ENCODE results near the gene PLCB2. TPM values are rescaled to one million over a fixed set of nuclear protein-coding genes. Genes with fewer than 3 reads are reported as not detected.
A peak's percentile ranks its signal among the peaks of the same experiment; 100 is the strongest.

The PLCB2 gene
- total RNA-seq, 1 donor = 61.7 TPM

GRCh38 chr15:40290918-40291574 lies 16.7 kb downstream of the PLCB2 start:
- H3K9me3 ChIP-seq (ENCODE audit: low read depth, low read length) = no peaks in the 10 kb centered on the region
- no peak overlapping the region for H3K4me3 ChIP-seq (ENCODE audit: low read length)
- no peaks in the 10 kb centered on the region for H3K4me1 ChIP-seq (ENCODE audit: insufficient read depth, low read length)
- H3K27me3 ChIP-seq (ENCODE audit: insufficient read depth, low read length) = no peaks in the 10 kb centered on the region

GRCh38 chr15:40290545-40290917 lies 17.2 kb downstream of the PLCB2 start:
- peaks cover 4% of the 10 kb centered on the region for H3K4me1 ChIP-seq (ENCODE audit: insufficient read depth, low read length)
- no peaks in the 10 kb centered on the region for H3K9me3 ChIP-seq (ENCODE audit: low read depth, low read length)
- H3K4me3 ChIP-seq (ENCODE audit: low read length) = no peak overlapping the region

GRCh38 chr15:40289140-40289775 lies 18.5 kb downstream of the PLCB2 start:
- no peak overlapping the region for H3K4me3 ChIP-seq (ENCODE audit: low read length)
- peaks cover 9% of the 10 kb centered on the region for H3K4me1 ChIP-seq (ENCODE audit: insufficient read depth, low read length)
- no peaks in the 10 kb centered on the region for H3K9me3 ChIP-seq (ENCODE audit: low read depth, low read length)
- H3K27me3 ChIP-seq (ENCODE audit: insufficient read depth, low read length) = no peaks in the 10 kb centered on the region

More at GRCh38 chr15:40290545-40290917, 17.2 kb downstream of the PLCB2 start:
- no peaks in the 10 kb centered on the region for H3K27me3 ChIP-seq (ENCODE audit: insufficient read depth, low read length)

- H3K9me3 ChIP-seq (ENCODE audit: low read depth, low read length) = no peaks in the 10 kb centered on the region
- H3K27me3 ChIP-seq (ENCODE audit: insufficient read depth, low read length) = peaks cover 7% of the 10 kb centered on the region
- H3K4me1 ChIP-seq (ENCODE audit: insufficient read depth, low read length) = peaks cover 18% of the 10 kb centered on the region
- H3K4me3 ChIP-seq (ENCODE audit: low read length) = no peak overlapping the region
These were observed 19.8 kb downstream of the PLCB2 start for GRCh38 chr15:40287968-40288367.

GRCh38 chr15:40287505-40287904 lies 20.2 kb downstream of the PLCB2 start:
- peaks cover 10% of the 10 kb centered on the region for H3K27me3 ChIP-seq (ENCODE audit: insufficient read depth, low read length)
- no peaks in the 10 kb centered on the region for H3K9me3 ChIP-seq (ENCODE audit: low read depth, low read length)
- peaks cover 22% of the 10 kb centered on the region for H3K4me1 ChIP-seq (ENCODE audit: insufficient read depth, low read length)
- no peak overlapping the region for H3K4me3 ChIP-seq (ENCODE audit: low read length)

- peaks cover 29% of the 10 kb centered on the region for H3K4me1 ChIP-seq (ENCODE audit: insufficient read depth, low read length)
- H3K9me3 ChIP-seq (ENCODE audit: low read depth, low read length) = no peaks in the 10 kb centered on the region
- H3K27me3 ChIP-seq (ENCODE audit: insufficient read depth, low read length) = peaks cover 10% of the 10 kb centered on the region
- H3K4me3 ChIP-seq (ENCODE audit: low read length) = no peak overlapping the region
These were observed 20.9 kb downstream of the PLCB2 start for GRCh38 chr15:40286794-40287193.

GRCh38 chr15:40286061-40286532 lies 21.6 kb downstream of the PLCB2 start:
- H3K9me3 ChIP-seq (ENCODE audit: low read depth, low read length) = no peaks in the 10 kb centered on the region
- H3K4me1 ChIP-seq (ENCODE audit: insufficient read depth, low read length) = peaks cover 34% of the 10 kb centered on the region
- peaks cover 16% of the 10 kb centered on the region for H3K27me3 ChIP-seq (ENCODE audit: insufficient read depth, low read length)
- H3K4me3 ChIP-seq (ENCODE audit: low read length) = no peak overlapping the region

- Histone ChIP-seq H3K27me3 (ENCODE audit: insufficient read depth, low read length) (peaks cover 21% of the 10 kb centered on the region), H3K4me1 (ENCODE audit: insufficient read depth, low read length) (peaks cover 34% of the 10 kb centered on the region), H3K9me3 (ENCODE audit: low read depth, low read length) (no peaks in the 10 kb centered on the region), H3K4me3 (ENCODE audit: low read length) (no peak overlapping the region)
These were observed 22.2 kb downstream of the PLCB2 start for GRCh38 chr15:40285554-40286011.

GRCh38 chr15:40285151-40285550 lies 22.6 kb downstream of the PLCB2 start:
- H3K9me3 ChIP-seq (ENCODE audit: low read depth, low read length) = no peaks in the 10 kb centered on the region
- H3K4me3 ChIP-seq (ENCODE audit: low read length) = no peak overlapping the region
- H3K4me1 ChIP-seq (ENCODE audit: insufficient read depth, low read length) = peaks cover 34% of the 10 kb centered on the region
- H3K27me3 ChIP-seq (ENCODE audit: insufficient read depth, low read length) = peaks cover 25% of the 10 kb centered on the region

GRCh38 chr15:40283615-40284300 lies 24.0 kb downstream of the PLCB2 start:
- H3K4me3 ChIP-seq (ENCODE audit: low read length) = no peak overlapping the region
- H3K27me3 ChIP-seq (ENCODE audit: insufficient read depth, low read length) = peaks cover 31% of the 10 kb centered on the region
- peaks cover 44% of the 10 kb centered on the region for H3K4me1 ChIP-seq (ENCODE audit: insufficient read depth, low read length)
- no peaks in the 10 kb centered on the region for H3K9me3 ChIP-seq (ENCODE audit: low read depth, low read length)

- Histone ChIP-seq H3K4me3 (ENCODE audit: low read length) (peak within 1 kb of the TSS; percentile 40), H3K27me3 (ENCODE audit: insufficient read depth, low read length) (peaks cover 35% of the 10 kb centered on the region), H3K9me3 (ENCODE audit: low read depth, low read length) (no peaks in the 10 kb centered on the region), H3K4me1 (ENCODE audit: insufficient read depth, low read length) (peaks cover 51% of the 10 kb centered on the region)
These were observed 24.7 kb downstream of the PLCB2 start, which contains the start of gene ANKRD63 for GRCh38 chr15:40282869-40283614. Gene ANKRD63 (minus strand): TSS chr15:40283064. CDS start chr15:40282586, 478 bp downstream.

GRCh38 chr15:40282147-40282868 lies 25.4 kb downstream of the PLCB2 start:
- peak overlapping the region; percentile 40 for H3K4me3 ChIP-seq (ENCODE audit: low read length)
- H3K9me3 ChIP-seq (ENCODE audit: low read depth, low read length) = no peaks in the 10 kb centered on the region
- H3K27me3 ChIP-seq (ENCODE audit: insufficient read depth, low read length) = peaks cover 35% of the 10 kb centered on the region
- H3K4me1 ChIP-seq (ENCODE audit: insufficient read depth, low read length) = peaks cover 58% of the 10 kb centered on the region

- Histone ChIP-seq H3K4me3 (ENCODE audit: low read length) (peak overlapping the region; percentile 40), H3K4me1 (ENCODE audit: insufficient read depth, low read length) (peaks cover 64% of the 10 kb centered on the region), H3K27me3 (ENCODE audit: insufficient read depth, low read length) (peaks cover 35% of the 10 kb centered on the region), H3K9me3 (ENCODE audit: low read depth, low read length) (no peaks in the 10 kb centered on the region)
These were observed 26.0 kb downstream of the PLCB2 start for GRCh38 chr15:40281801-40282146.

- no peak overlapping the region for H3K4me3 ChIP-seq (ENCODE audit: low read length)
- no peaks in the 10 kb centered on the region for H3K9me3 ChIP-seq (ENCODE audit: low read depth, low read length)
- peaks cover 64% of the 10 kb centered on the region for H3K4me1 ChIP-seq (ENCODE audit: insufficient read depth, low read length)
- H3K27me3 ChIP-seq (ENCODE audit: insufficient read depth, low read length) = peaks cover 35% of the 10 kb centered on the region
These were observed 26.5 kb downstream of the PLCB2 start for GRCh38 chr15:40281057-40281800.

Data from mononuclear cell (primary cell).